GM21360 (cell line): ENCODE data around the gene PTGER1.

Experiments used
- ATAC-seq: cut with Tn5 transposase; IDR thresholded peaks from one replicate; pipeline ENCODE4 v1.9.1; 2021; ENCODE audit warnings: mild to moderate bottlenecking, moderate library complexity; ENCODE audit not compliant: unreplicated experiment

Gene PTGER1

GRCh38 chr19:14502334-14503092 is 27.4 kb upstream of the PTGER1 start:
- no peak for ATAC-seq

- no peak for ATAC-seq
Measured at GRCh38 chr19:14497228-14497921, 22.2 kb upstream of the PTGER1 start.

- ATAC-seq, result no peak
Measured at GRCh38 chr19:14496834-14497227, 21.7 kb upstream of the PTGER1 start.

GRCh38 chr19:14496029-14496833 is 21.1 kb upstream of the PTGER1 start, which contains the start of gene GIPC1:
GIPC1 (minus strand) TSS chr19:14496127; CDS start chr19:14482976, 13,151 bp downstream.
- peak; percentile 62 for ATAC-seq

- no peak for ATAC-seq
Measured at GRCh38 chr19:14495672-14496028, 20.5 kb upstream of the PTGER1 start.

- ATAC-seq, result no peak
Measured at GRCh38 chr19:14494910-14495671, 19.9 kb upstream of the PTGER1 start.

- ATAC-seq, result no peak
Measured at GRCh38 chr19:14494411-14494810, 19.3 kb upstream of the PTGER1 start.

- ATAC-seq, result no peak
Measured at GRCh38 chr19:14492756-14493337, 17.7 kb upstream of the PTGER1 start.

GRCh38 chr19:14487370-14488125 is 12.4 kb upstream of the PTGER1 start:
- no peak for ATAC-seq

GRCh38 chr19:14482172-14482941 is 7.2 kb upstream of the PTGER1 start:
- no peak for ATAC-seq

- ATAC-seq, result no peak
Measured at GRCh38 chr19:14480700-14481079, 5.5 kb upstream of the PTGER1 start.

GRCh38 chr19:14479975-14480699 is 5.0 kb upstream of the PTGER1 start:
- no peak for ATAC-seq

- ATAC-seq, result no peak
Measured at GRCh38 chr19:14479309-14479974, 4.3 kb upstream of the PTGER1 start.

GRCh38 chr19:14478113-14478545 is 3.0 kb upstream of the PTGER1 start:
- no peak for ATAC-seq

GRCh38 chr19:14477418-14478112 is 2.4 kb upstream of the PTGER1 start:
- no peak for ATAC-seq

- no peak for ATAC-seq
Measured at GRCh38 chr19:14476673-14477401, 1.7 kb upstream of the PTGER1 start.

- ATAC-seq, result no peak
Measured at GRCh38 chr19:14476327-14476672, 1.1 kb upstream of the PTGER1 start.
